Measurements from ENCODE around the gene NANOS3. TPM values are rescaled to one million over a fixed set of nuclear protein-coding genes. Genes with fewer than 3 reads are reported as not detected.
A peak's percentile ranks its signal among the peaks of the same experiment; 100 is the strongest.

NANOS3 gene
- total and polyA plus RNA-seq, 9 of the 15 experiments (the other 6 are each of a cell fraction or from before 2014, with no cell fraction given): not detected

DNA sequence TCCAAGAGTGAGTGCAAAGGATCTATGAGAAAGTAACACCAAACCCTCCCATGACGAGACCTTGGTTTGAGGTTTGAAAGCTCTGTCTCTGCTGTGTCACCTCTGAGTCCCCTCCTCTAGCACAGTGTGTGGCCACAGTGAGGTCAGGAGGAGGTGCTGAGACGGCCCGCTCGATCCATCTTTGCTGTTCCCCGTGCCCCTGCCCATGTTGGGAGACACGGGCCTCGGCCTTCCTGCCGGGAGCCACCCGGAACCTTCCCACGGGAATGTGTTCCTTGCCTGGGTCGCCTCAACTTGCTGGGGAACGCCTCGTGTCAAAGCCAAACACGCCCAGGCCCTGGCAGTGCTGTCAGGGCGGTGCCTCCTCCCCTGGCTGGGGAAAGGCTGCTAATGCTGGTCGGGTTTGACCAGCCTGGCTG is 10.1 kb downstream of the NANOS3 start:
- H3K4me3 ChIP-seq: no peak overlapping the region
- ATAC-seq: peak; percentile 79
- peak overlapping the region; percentile 46 for H2AFZ ChIP-seq (ENCODE audit: low read depth, low read length)
- in situ Hi-C loops (cut with MboI): no loop called here
- no peaks in the 10 kb centered on the region for H3K9me1 ChIP-seq (ENCODE audit: control insufficient read depth, insufficient read depth, low read length)
- DNase-seq (ENCODE audit: extremely low read depth in 1 of 4, low spot score in 3 of 4): peak in 1 of 4 experiments; percentile 29
- no peak overlapping the region for H3K27ac ChIP-seq (ENCODE audit: extremely low read depth, low read depth, low read length)
- intact Hi-C loops (cut with micrococcal nuclease): no loop called here
- H3K4me1 ChIP-seq (replicated peaks in 1 of 2; ENCODE audit: control insufficient read depth in 2 of 2, insufficient read depth in 2 of 2, low read length in 2 of 2): peaks cover 4 to 56% of the 10 kb centered on the region in 2 experiments; a peak in 4 of 5 replicates
- no peaks in the 10 kb centered on the region for H4K20me1 ChIP-seq (replicated peaks; ENCODE audit: control insufficient read depth, insufficient read depth, low read length)
- TF ChIP-seq, protein P1, sequence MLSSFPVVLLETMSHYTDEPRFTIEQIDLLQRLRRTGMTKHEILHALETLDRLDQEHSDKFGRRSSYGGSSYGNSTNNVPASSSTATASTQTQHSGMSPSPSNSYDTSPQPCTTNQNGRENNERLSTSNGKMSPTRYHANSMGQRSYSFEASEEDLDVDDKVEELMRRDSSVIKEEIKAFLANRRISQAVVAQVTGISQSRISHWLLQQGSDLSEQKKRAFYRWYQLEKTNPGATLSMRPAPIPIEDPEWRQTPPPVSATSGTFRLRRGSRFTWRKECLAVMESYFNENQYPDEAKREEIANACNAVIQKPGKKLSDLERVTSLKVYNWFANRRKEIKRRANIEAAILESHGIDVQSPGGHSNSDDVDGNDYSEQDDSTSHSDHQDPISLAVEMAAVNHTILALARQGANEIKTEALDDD (IDR thresholded peaks at IDR 0.05): no peak
- TF ChIP-seq L3MBTL2 (IDR thresholded peaks at IDR 0.05) (0 out of 2 replicates have a peak, but pooled peaks have one; percentile 27), NFE2 (IDR thresholded peaks at IDR 0.05; ENCODE audit: low read depth) (0 out of 2 replicates have a peak, but pooled peaks have one; percentile 6), POLR2G (IDR thresholded peaks at IDR 0.05; ENCODE audit: low read depth, low read length) (0 out of 2 replicates have a peak, but pooled peaks have one; percentile 27)
- H3K27me3 ChIP-seq (ENCODE audit: control insufficient read depth in 2 of 2, insufficient read depth in 2 of 2, low read length in 2 of 2): no peaks in the 10 kb centered on the region
- H3K36me3 ChIP-seq (ENCODE audit: control insufficient read depth, insufficient read depth, low read length): no peaks in the 10 kb centered on the region
- peak; percentile 74 for FAIRE-seq
- no TSS peak for BruUV-seq (replicated peaks)
- no peaks in the 10 kb centered on the region for H3K79me2 ChIP-seq (ENCODE audit: control insufficient read depth, insufficient read depth, low read length)
- H3K4me2 ChIP-seq (ENCODE audit: insufficient read depth, low read length): peak overlapping the region; percentile 3; the same call in 1 of the 2 replicates
- H3K9ac ChIP-seq (ENCODE audit: insufficient read depth in 1 of 2, low read depth in 2 of 2, low read length in 2 of 2): peak overlapping the region in 1 of 2 experiments; percentile 77; a peak in 2 of 4 replicates
- WGBS (ENCODE audit: insufficient coverage, low coverage, missing lambda C conversion rate): 26% methylated on average over 16 of the region's 16 CpGs
- POLR2A ChIA-PET: interaction anchor here (0.6 to 2.0 kb wide), 4 partner anchors 35 to 252 kb away, joined by 4 to 7 read pairs (median 4); no protein-coding TSS in a partner anchor
- no peaks in the 10 kb centered on the region for H3K9me3 ChIP-seq (replicated peaks; ENCODE audit: control insufficient read depth, insufficient read depth, low read depth, low read length)
- CTCF ChIA-PET (ENCODE audit: low intra/inter-chr PET ratio): no interaction called here

DNA sequence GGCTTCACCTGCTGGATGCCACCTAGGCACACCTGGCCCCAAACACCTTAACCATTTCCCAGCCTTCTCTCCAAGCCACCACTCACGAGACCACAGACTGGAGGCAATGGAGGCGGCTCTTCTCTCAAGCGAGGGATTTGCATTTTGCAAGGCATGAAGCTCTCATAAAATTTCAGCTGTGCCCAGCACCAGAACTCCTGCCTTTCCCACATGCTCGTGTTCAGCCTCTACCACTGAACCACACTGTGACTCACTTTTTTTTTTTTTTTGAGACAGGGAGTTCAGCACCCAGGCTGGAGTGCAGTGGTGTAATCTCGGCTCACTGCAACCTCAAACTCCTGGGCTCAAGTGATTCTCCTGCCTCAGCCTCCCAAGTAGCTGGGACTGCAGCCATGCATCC is 10.6 kb downstream of the NANOS3 start:
- POLR2A ChIA-PET: interaction anchor here (1.0 kb wide), 1 partner anchor 248 kb away, joined by 4 read pairs; no protein-coding TSS in a partner anchor
- H2AFZ ChIP-seq (ENCODE audit: low read depth, low read length): peak overlapping the region; percentile 46; the same call in 1 of the 2 replicates
- WGBS (ENCODE audit: insufficient coverage, low coverage, missing lambda C conversion rate): 43% methylated on average over 5 of the region's 5 CpGs
- in situ Hi-C loops (cut with MboI) (no loop called here), intact Hi-C loops (cut with micrococcal nuclease) (no loop called here)
- no peak overlapping the region; the same call in 1 of the 2 replicates for H3K4me2 ChIP-seq (ENCODE audit: insufficient read depth, low read length)
- DNase-seq (ENCODE audit: extremely low read depth in 1 of 4, low spot score in 3 of 4): no peak
- no peak for FAIRE-seq
- H4K20me1 ChIP-seq (replicated peaks; ENCODE audit: control insufficient read depth, insufficient read depth, low read length): no peaks in the 10 kb centered on the region
- no peaks in the 10 kb centered on the region for H3K79me2 ChIP-seq (ENCODE audit: control insufficient read depth, insufficient read depth, low read length)
- H3K4me1 ChIP-seq (replicated peaks in 1 of 2; ENCODE audit: control insufficient read depth in 2 of 2, insufficient read depth in 2 of 2, low read length in 2 of 2): peaks cover 4 to 52% of the 10 kb centered on the region in 2 experiments; a peak in 4 of 5 replicates
- peak overlapping the region in 1 of 2 experiments; percentile 77; a peak in 1 of 4 replicates for H3K9ac ChIP-seq (ENCODE audit: insufficient read depth in 1 of 2, low read depth in 2 of 2, low read length in 2 of 2)
- CTCF ChIA-PET (ENCODE audit: low intra/inter-chr PET ratio): no interaction called here
- no peaks in the 10 kb centered on the region for H3K36me3 ChIP-seq (ENCODE audit: control insufficient read depth, insufficient read depth, low read length)
- no peaks in the 10 kb centered on the region for H3K9me1 ChIP-seq (ENCODE audit: control insufficient read depth, insufficient read depth, low read length)
- no peaks in the 10 kb centered on the region for H3K27me3 ChIP-seq (ENCODE audit: control insufficient read depth in 2 of 2, insufficient read depth in 2 of 2, low read length in 2 of 2)
- no peaks in the 10 kb centered on the region for H3K9me3 ChIP-seq (replicated peaks; ENCODE audit: control insufficient read depth, insufficient read depth, low read depth, low read length)
- no TSS peak for BruUV-seq (replicated peaks)
- no peak overlapping the region for H3K4me3 ChIP-seq
- peak; percentile 20 for ATAC-seq
- H3K27ac ChIP-seq (ENCODE audit: extremely low read depth, low read depth, low read length): no peak overlapping the region
- TF ChIP-seq, protein P2, sequence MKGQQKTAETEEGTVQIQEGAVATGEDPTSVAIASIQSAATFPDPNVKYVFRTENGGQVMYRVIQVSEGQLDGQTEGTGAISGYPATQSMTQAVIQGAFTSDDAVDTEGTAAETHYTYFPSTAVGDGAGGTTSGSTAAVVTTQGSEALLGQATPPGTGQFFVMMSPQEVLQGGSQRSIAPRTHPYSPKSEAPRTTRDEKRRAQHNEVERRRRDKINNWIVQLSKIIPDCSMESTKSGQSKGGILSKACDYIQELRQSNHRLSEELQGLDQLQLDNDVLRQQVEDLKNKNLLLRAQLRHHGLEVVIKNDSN (CRISPR knock-in tag; IDR thresholded peaks at IDR 0.05): no peak
- TF ChIP-seq ZNF384 (IDR thresholded peaks at IDR 0.05; ENCODE audit: low read depth, low read length) (no peak; the same call in 1 of the 2 replicates), TAL1 (IDR thresholded peaks at IDR 0.05) (no peak), WHSC1 (IDR thresholded peaks at IDR 0.05; ENCODE audit: low read length) (no peak), DPF2 (IDR thresholded peaks at IDR 0.05) (no peak), GATAD2B (IDR thresholded peaks at IDR 0.05; ENCODE audit: borderline replicate concordance) (no peak), MAFG (tag; conservative IDR thresholded peaks at IDR 0.05) (no peak), ZKSCAN3 (CRISPR knock-in tag; IDR thresholded peaks at IDR 0.05) (no peak), ZFPM2 (CRISPR knock-in tag; IDR thresholded peaks at IDR 0.05) (no peak), ETV5 (CRISPR knock-in tag; IDR thresholded peaks at IDR 0.05; ENCODE audit: low read depth) (no peak), ZNF717 (CRISPR knock-in tag; IDR thresholded peaks at IDR 0.05) (no peak)
- TF ChIP-seq, protein P3, sequence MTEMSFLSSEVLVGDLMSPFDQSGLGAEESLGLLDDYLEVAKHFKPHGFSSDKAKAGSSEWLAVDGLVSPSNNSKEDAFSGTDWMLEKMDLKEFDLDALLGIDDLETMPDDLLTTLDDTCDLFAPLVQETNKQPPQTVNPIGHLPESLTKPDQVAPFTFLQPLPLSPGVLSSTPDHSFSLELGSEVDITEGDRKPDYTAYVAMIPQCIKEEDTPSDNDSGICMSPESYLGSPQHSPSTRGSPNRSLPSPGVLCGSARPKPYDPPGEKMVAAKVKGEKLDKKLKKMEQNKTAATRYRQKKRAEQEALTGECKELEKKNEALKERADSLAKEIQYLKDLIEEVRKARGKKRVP (CRISPR knock-in tag; IDR thresholded peaks at IDR 0.05): no peak
